Choroid plexus epithelial cell (primary cell): Measurements from ENCODE around the gene PHTF1.
A peak's percentile ranks its signal among the peaks of the same experiment; 100 is the strongest.

Experiments
- DNase-seq: peaks from one replicate; pipeline ENCODE4 v3.0.0-alpha.2; 2010; ENCODE audit warnings: low read depth
- H3K4me3 ChIP-seq: 2 replicates; pipeline ENCODE4 v1.5.1; 2011; ENCODE audit warnings: low read depth, mild to moderate bottlenecking, control low read depth, low read length, moderate library complexity
- CTCF ChIP-seq: conservative IDR thresholded peaks from 2 replicates; pipeline ENCODE4 v1.5.1; 2011; ENCODE audit warnings: low read depth, mild to moderate bottlenecking, control low read depth, inconsistent platforms, low read length, moderate library complexity

Gene PHTF1

GRCh38 chr1:113759333-113760101 lies at the start of gene PHTF1:
TSS of gene PHTF1 (minus strand) at chr1:113759486. CDS start at chr1:113758703, 783 bp downstream.
- peak within 1 kb of the TSS; percentile 84 for H3K4me3 ChIP-seq
- DNase-seq: peak; percentile 82

GRCh38 chr1:113808450-113809195 lies 49.3 kb upstream of the PHTF1 start:
- H3K4me3 ChIP-seq: no peak overlapping the region
- no peak for DNase-seq
- TF ChIP-seq CTCF: no peak

More at GRCh38 chr1:113759333-113760101, at the start of gene PHTF1:
- TF ChIP-seq CTCF: no peak

GRCh38 chr1:113805639-113806038 lies 46.4 kb upstream of the PHTF1 start:
- DNase-seq: no peak
- no peak for TF ChIP-seq CTCF
- H3K4me3 ChIP-seq: no peak overlapping the region

- DNase-seq: no peak
- no peak for TF ChIP-seq CTCF
- no peak overlapping the region for H3K4me3 ChIP-seq
These were observed 45.9 kb upstream of the PHTF1 start for GRCh38 chr1:113805256-113805531.

- DNase-seq: peak; percentile 91
- no peak for TF ChIP-seq CTCF
- no peak overlapping the region for H3K4me3 ChIP-seq
These were observed 45.4 kb upstream of the PHTF1 start for GRCh38 chr1:113804421-113805255.

- TF ChIP-seq CTCF: no peak
- no peak overlapping the region for H3K4me3 ChIP-seq
- no peak for DNase-seq
These were observed 43.2 kb upstream of the PHTF1 start for GRCh38 chr1:113802367-113803007.
